ENCODE data around the gene SRPRB. TPM values are rescaled to one million over a fixed set of nuclear protein-coding genes. Genes with fewer than 3 reads are reported as not detected.

SRPRB gene
- total and polyA plus RNA-seq, 9 donors = 30.9 to 45.5 (median 36.5) TPM

- H3K27me3 ChIP-seq (ENCODE audit: control insufficient read depth, insufficient read depth, low read length) = no peaks in the 10 kb centered on the region
- H3K9me3 ChIP-seq (replicated peaks; ENCODE audit: control insufficient read depth, low read depth, low read length) = no peaks in the 10 kb centered on the region
- no peak overlapping the region for H3K4me3 ChIP-seq (ENCODE audit: low read length)
- 85% methylated on average over 10 of the region's 13 CpGs for WGBS (ENCODE audit: insufficient coverage)
- no peaks in the 10 kb centered on the region for H3K4me1 ChIP-seq (ENCODE audit: control insufficient read depth, insufficient read depth, low read length)
- peaks cover 14% of the 10 kb centered on the region for H3K36me3 ChIP-seq (ENCODE audit: control insufficient read depth, insufficient read depth, low read length)
- no peak overlapping the region for H3K27ac ChIP-seq (ENCODE audit: low read length)
- DNase-seq = no peak
These were observed 28.4 kb downstream of the SRPRB start for GRCh38 chr3:133833880-133834620.

- H3K27ac ChIP-seq (ENCODE audit: low read length) = no peak overlapping the region
- H3K9me3 ChIP-seq (replicated peaks; ENCODE audit: control insufficient read depth, low read depth, low read length) = no peaks in the 10 kb centered on the region
- peaks cover 18% of the 10 kb centered on the region for H3K36me3 ChIP-seq (ENCODE audit: control insufficient read depth, insufficient read depth, low read length)
- H3K4me1 ChIP-seq (ENCODE audit: control insufficient read depth, insufficient read depth, low read length) = no peaks in the 10 kb centered on the region
- no peaks in the 10 kb centered on the region for H3K27me3 ChIP-seq (ENCODE audit: control insufficient read depth, insufficient read depth, low read length)
- DNase-seq = no peak
- WGBS (ENCODE audit: insufficient coverage) = 91% methylated on average over 8 of the region's 14 CpGs
- H3K4me3 ChIP-seq (ENCODE audit: low read length) = no peak overlapping the region
These were observed 29.2 kb downstream of the SRPRB start for GRCh38 chr3:133834621-133835417.

DNA sequence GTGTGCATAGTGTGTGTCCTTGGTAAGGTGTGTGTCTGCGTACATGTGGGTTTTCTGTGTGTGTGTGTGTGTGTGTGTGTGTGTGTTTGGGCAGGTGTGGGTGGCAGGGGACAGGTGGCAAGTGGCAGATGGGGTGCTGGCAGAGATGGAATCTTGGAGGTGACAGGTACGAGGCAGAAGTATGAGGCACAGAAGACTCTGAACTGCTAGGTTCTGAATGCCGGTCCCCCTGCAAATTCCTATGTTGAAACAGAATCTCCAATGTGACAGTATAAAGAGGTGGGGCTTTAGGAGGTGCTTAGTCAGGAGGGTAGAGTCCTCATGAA, 29.8 kb downstream of the SRPRB start:
- H3K4me3 ChIP-seq (ENCODE audit: low read length) = no peak overlapping the region
- no peaks in the 10 kb centered on the region for H3K4me1 ChIP-seq (ENCODE audit: control insufficient read depth, insufficient read depth, low read length)
- no peaks in the 10 kb centered on the region for H3K27me3 ChIP-seq (ENCODE audit: control insufficient read depth, insufficient read depth, low read length)
- no peaks in the 10 kb centered on the region for H3K9me3 ChIP-seq (replicated peaks; ENCODE audit: control insufficient read depth, low read depth, low read length)
- DNase-seq = no peak
- peaks cover 18% of the 10 kb centered on the region for H3K36me3 ChIP-seq (ENCODE audit: control insufficient read depth, insufficient read depth, low read length)
- 88% methylated on average over 3 of the region's 3 CpGs for WGBS (ENCODE audit: insufficient coverage)
- H3K27ac ChIP-seq (ENCODE audit: low read length) = no peak overlapping the region

DNA sequence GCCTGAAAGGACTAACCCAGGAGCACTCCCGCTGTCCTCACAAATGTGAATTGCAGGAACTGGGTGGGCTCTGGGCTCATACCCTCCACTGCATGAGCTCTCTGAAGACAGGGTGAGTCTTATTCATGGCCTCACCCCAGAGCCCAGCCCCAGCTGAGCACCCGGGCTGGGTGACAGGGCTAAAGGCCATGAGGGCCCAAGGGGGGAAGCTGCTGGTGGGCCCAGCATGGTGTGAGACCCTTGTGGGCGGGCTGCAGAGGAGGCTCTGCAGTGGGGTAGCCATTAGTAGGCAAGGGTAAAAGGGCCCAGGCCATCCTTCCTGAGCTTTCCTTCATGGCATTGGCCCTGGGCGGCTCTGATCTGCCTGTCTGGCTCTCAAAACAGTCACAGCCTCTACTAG, 30.3 kb downstream of the SRPRB start:
- Histone ChIP-seq H3K4me3 (ENCODE audit: low read length) (no peak overlapping the region), H3K27me3 (ENCODE audit: control insufficient read depth, insufficient read depth, low read length) (no peaks in the 10 kb centered on the region), H3K4me1 (ENCODE audit: control insufficient read depth, insufficient read depth, low read length) (no peaks in the 10 kb centered on the region), H3K36me3 (ENCODE audit: control insufficient read depth, insufficient read depth, low read length) (peaks cover 20% of the 10 kb centered on the region), H3K9me3 (replicated peaks; ENCODE audit: control insufficient read depth, low read depth, low read length) (no peaks in the 10 kb centered on the region), H3K27ac (ENCODE audit: low read length) (no peak overlapping the region)
- WGBS (ENCODE audit: insufficient coverage) = 85% methylated on average over 2 of the region's 4 CpGs
- no peak for DNase-seq

DNA sequence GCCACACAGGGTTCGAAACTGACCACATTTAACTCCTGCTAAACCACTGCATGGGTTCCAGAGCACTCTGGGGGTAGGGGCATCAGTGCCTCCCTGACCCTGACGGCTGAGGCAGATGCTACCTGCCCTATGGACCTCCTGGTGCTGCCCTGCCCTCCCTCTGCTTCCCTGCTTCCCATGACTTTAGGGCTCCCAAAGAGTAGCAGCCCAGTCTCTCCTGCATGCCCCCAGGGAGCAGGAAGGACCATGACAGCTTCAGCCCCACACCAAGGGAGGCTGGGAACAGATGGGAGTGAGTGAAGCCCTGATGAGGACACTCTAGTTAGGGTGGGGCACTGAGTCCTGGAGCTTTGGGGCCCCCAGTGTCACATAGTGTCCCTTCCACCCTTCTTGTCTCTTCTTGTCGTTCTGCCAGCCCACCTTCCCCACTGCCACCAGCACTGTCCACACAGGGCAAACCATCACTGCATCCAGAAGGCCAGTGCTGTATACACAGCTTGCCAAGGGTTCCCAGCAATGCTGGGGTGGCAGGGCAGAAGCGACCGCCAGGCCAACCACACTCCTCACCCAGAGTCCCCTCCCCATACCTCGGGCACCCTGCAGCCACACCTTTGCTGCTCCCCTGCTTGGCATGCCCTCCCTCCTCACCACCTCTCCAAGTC, 31.0 kb downstream of the SRPRB start:
- H3K4me3 ChIP-seq (ENCODE audit: low read length) = no peak overlapping the region
- H3K27me3 ChIP-seq (ENCODE audit: control insufficient read depth, insufficient read depth, low read length) = no peaks in the 10 kb centered on the region
- WGBS (ENCODE audit: insufficient coverage) = 77% methylated on average over 6 of the region's 6 CpGs
- no peaks in the 10 kb centered on the region for H3K4me1 ChIP-seq (ENCODE audit: control insufficient read depth, insufficient read depth, low read length)
- no peaks in the 10 kb centered on the region for H3K9me3 ChIP-seq (replicated peaks; ENCODE audit: control insufficient read depth, low read depth, low read length)
- no peak for DNase-seq
- no peak overlapping the region for H3K27ac ChIP-seq (ENCODE audit: low read length)
- peaks cover 22% of the 10 kb centered on the region for H3K36me3 ChIP-seq (ENCODE audit: control insufficient read depth, insufficient read depth, low read length)

DNA sequence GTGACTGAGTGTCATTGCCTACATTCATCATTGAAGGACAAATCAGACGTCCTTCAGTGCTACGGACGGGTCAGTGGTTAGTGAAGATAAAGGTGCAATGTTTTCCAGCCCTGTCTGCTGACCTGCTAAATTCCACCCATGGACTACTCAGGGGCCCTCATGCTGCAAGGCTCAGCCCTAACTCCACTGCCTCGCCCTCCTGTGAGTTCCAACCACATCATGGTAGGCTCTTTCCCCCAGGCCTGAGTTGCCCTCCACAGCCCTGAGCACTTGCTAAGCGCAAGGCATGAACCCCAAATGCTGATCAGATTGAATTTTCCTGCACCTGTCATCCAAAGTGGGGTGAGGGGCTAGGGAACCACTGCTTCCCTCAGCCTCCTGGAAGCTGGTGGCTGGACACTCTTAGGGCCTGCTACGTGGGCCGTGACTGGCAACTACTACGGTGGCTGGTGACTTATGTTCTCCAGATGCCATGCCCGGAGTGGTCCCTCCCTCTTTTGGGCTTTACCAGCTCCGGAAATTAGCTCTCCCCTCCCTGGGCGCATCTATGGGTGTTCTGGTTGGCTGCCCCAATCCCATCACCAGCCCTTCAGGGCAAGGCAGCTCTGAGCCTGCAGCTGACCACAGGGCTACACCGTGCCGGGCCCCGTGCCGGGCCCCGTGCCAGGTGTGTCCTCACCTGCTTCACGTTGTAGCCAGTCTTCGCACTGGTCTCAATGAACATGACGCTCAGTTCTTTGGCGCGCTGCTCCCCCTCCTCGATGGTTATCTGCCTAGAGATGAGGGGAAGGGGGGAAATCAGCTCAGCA, 32.1 kb downstream of the SRPRB start:
- Histone ChIP-seq H3K4me3 (ENCODE audit: low read length) (no peak overlapping the region), H3K27ac (ENCODE audit: low read length) (no peak overlapping the region), H3K9me3 (replicated peaks; ENCODE audit: control insufficient read depth, low read depth, low read length) (no peaks in the 10 kb centered on the region), H3K36me3 (ENCODE audit: control insufficient read depth, insufficient read depth, low read length) (peaks cover 22% of the 10 kb centered on the region), H3K4me1 (ENCODE audit: control insufficient read depth, insufficient read depth, low read length) (no peaks in the 10 kb centered on the region), H3K27me3 (ENCODE audit: control insufficient read depth, insufficient read depth, low read length) (no peaks in the 10 kb centered on the region)
- WGBS (ENCODE audit: insufficient coverage) = 95% methylated on average over 17 of the region's 22 CpGs
- no peak for DNase-seq

DNA sequence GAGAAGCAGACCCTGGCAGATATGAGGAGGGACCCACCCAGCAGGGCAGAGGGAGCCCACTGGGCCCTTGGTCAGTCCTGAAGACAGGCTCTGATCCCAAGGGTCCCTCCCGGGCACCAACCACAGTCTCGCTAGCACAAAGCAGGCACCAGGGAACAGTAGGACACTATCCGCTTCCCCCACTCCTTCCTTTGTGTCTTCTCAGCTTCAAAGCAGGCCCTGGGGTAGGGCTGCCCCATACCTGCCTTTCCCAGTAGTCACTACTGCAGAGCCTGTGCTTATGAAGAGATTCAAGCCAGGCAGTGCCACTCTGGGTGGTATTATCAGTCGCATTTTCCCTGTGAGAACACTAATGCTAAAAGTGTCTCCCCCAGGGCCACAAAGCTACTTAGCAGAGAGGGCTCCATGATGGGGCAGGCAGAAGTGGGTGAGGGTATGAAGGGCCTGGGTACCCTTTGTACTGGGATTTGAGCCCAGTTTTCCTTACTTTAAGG, 32.7 kb downstream of the SRPRB start:
- Histone ChIP-seq H3K27ac (ENCODE audit: low read length) (no peak overlapping the region), H3K9me3 (replicated peaks; ENCODE audit: control insufficient read depth, low read depth, low read length) (no peaks in the 10 kb centered on the region), H3K4me1 (ENCODE audit: control insufficient read depth, insufficient read depth, low read length) (no peaks in the 10 kb centered on the region), H3K4me3 (ENCODE audit: low read length) (no peak overlapping the region), H3K36me3 (ENCODE audit: control insufficient read depth, insufficient read depth, low read length) (peaks cover 22% of the 10 kb centered on the region), H3K27me3 (ENCODE audit: control insufficient read depth, insufficient read depth, low read length) (no peaks in the 10 kb centered on the region)
- no peak for DNase-seq
- 96% methylated on average over 4 of the region's 4 CpGs for WGBS (ENCODE audit: insufficient coverage)

GRCh38 chr3:133838916-133839800, 33.5 kb downstream of the SRPRB start:
- Histone ChIP-seq H3K4me3 (ENCODE audit: low read length) (no peak overlapping the region), H3K27ac (ENCODE audit: low read length) (no peak overlapping the region), H3K9me3 (replicated peaks; ENCODE audit: control insufficient read depth, low read depth, low read length) (no peaks in the 10 kb centered on the region), H3K27me3 (ENCODE audit: control insufficient read depth, insufficient read depth, low read length) (no peaks in the 10 kb centered on the region), H3K36me3 (ENCODE audit: control insufficient read depth, insufficient read depth, low read length) (peaks cover 22% of the 10 kb centered on the region), H3K4me1 (ENCODE audit: control insufficient read depth, insufficient read depth, low read length) (no peaks in the 10 kb centered on the region)
- WGBS (ENCODE audit: insufficient coverage) = 89% methylated on average over 10 of the region's 12 CpGs
- no peak for DNase-seq

DNA sequence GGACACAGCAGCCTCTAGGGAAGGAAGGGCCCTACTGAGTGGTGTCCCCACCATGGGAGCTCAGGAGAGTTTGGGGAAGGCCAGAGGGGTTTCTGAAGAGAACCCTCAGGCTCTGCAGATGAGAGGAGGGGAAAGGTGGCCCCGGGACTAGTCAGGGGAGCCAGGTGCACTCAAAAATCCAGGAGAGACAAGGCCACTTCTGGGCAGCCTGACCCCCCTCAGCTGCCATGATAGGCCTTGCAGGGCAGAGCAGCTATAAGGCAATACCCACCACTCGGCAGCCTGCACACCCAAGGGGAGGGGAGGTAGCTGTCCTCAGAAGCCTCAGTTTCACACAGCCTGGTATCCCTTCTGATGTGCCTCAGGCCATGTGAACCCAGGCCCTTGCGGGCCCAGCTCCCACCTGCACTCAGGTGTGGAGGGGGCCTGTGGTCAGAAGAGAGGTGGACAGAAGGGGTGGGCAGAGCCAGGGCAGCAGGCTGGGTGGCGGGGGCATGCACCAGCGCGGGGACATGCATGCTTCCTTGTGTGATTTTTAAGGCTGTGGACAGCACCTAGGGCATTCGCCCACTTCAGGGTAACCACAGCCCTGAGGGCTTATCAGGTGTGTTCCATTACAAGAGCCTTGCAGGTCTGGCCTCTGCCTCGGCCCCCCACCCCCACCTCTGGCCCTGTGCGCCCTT, 34.6 kb downstream of the SRPRB start:
- Histone ChIP-seq H3K36me3 (ENCODE audit: control insufficient read depth, insufficient read depth, low read length) (peaks cover 22% of the 10 kb centered on the region), H3K4me3 (ENCODE audit: low read length) (no peak overlapping the region), H3K4me1 (ENCODE audit: control insufficient read depth, insufficient read depth, low read length) (no peaks in the 10 kb centered on the region), H3K27me3 (ENCODE audit: control insufficient read depth, insufficient read depth, low read length) (no peaks in the 10 kb centered on the region), H3K9me3 (replicated peaks; ENCODE audit: control insufficient read depth, low read depth, low read length) (no peaks in the 10 kb centered on the region), H3K27ac (ENCODE audit: low read length) (no peak overlapping the region)
- 83% methylated on average over 5 of the region's 9 CpGs for WGBS (ENCODE audit: insufficient coverage)
- no peak for DNase-seq
